ENCODE results near the gene NELFA.

The NELFA gene

GRCh38 chr4:1992468-1993168 is 16.2 kb downstream of the NELFA start:
- no peaks in the 10 kb centered on the region; the same call in 1 of the 2 replicates for H3K9me3 ChIP-seq (ENCODE audit: low read depth, low read length)
- no peak overlapping the region for H3K27ac ChIP-seq
- TF ChIP-seq FOXP2 (optimal IDR thresholded peaks at IDR 0.05; ENCODE audit: control extremely low read depth, extremely low read length, insufficient read depth), result no peak
- no peak for TF ChIP-seq POLR2AphosphoS5 (IDR thresholded peaks at IDR 0.05; ENCODE audit: borderline replicate concordance, low read depth, low read length)
- no peak for TF ChIP-seq EZH2 (IDR thresholded peaks at IDR 0.05)
- peaks cover 36% of the 10 kb centered on the region for H3K36me3 ChIP-seq (ENCODE audit: insufficient read depth, low read length)
- no peak overlapping the region for H3K4me3 ChIP-seq
- DNase-seq (ENCODE audit: low read depth, low spot score), result no peak
- no peak overlapping the region for H3K9ac ChIP-seq (ENCODE audit: insufficient read length)

- Histone ChIP-seq H3K27ac (no peak overlapping the region), H3K9me3 (ENCODE audit: low read depth, low read length) (no peaks in the 10 kb centered on the region), H3K9ac (ENCODE audit: insufficient read length) (no peak overlapping the region), H3K4me3 (no peak overlapping the region), H3K36me3 (ENCODE audit: insufficient read depth, low read length) (peaks cover 28% of the 10 kb centered on the region)
- TF ChIP-seq EZH2 (IDR thresholded peaks at IDR 0.05) (no peak), FOXP2 (optimal IDR thresholded peaks at IDR 0.05; ENCODE audit: control extremely low read depth, extremely low read length, insufficient read depth) (no peak), POLR2AphosphoS5 (IDR thresholded peaks at IDR 0.05; ENCODE audit: borderline replicate concordance, low read depth, low read length) (no peak)
- DNase-seq (ENCODE audit: low read depth, low spot score), result no peak
Observed at GRCh38 chr4:1991596-1992434, 17.0 kb downstream of the NELFA start.

GRCh38 chr4:1991087-1991486 is 17.7 kb downstream of the NELFA start:
- DNase-seq (ENCODE audit: low read depth, low spot score), result no peak
- no peak overlapping the region for H3K27ac ChIP-seq
- H3K9me3 ChIP-seq (ENCODE audit: low read depth, low read length), result no peaks in the 10 kb centered on the region
- H3K4me3 ChIP-seq, result no peak overlapping the region
- no peak overlapping the region for H3K9ac ChIP-seq (ENCODE audit: insufficient read length)
- TF ChIP-seq POLR2AphosphoS5 (IDR thresholded peaks at IDR 0.05; ENCODE audit: borderline replicate concordance, low read depth, low read length) (no peak), EZH2 (IDR thresholded peaks at IDR 0.05) (no peak), FOXP2 (optimal IDR thresholded peaks at IDR 0.05; ENCODE audit: control extremely low read depth, extremely low read length, insufficient read depth) (no peak)
- H3K36me3 ChIP-seq (ENCODE audit: insufficient read depth, low read length), result peaks cover 21% of the 10 kb centered on the region

- peaks cover 21% of the 10 kb centered on the region for H3K36me3 ChIP-seq (ENCODE audit: insufficient read depth, low read length)
- TF ChIP-seq POLR2AphosphoS5 (IDR thresholded peaks at IDR 0.05; ENCODE audit: borderline replicate concordance, low read depth, low read length) (no peak), EZH2 (IDR thresholded peaks at IDR 0.05) (no peak), FOXP2 (optimal IDR thresholded peaks at IDR 0.05; ENCODE audit: control extremely low read depth, extremely low read length, insufficient read depth) (no peak)
Observed at GRCh38 chr4:1990676-1991075, 18.1 kb downstream of the NELFA start.

GRCh38 chr4:1990348-1990645 is 18.5 kb downstream of the NELFA start:
- Histone ChIP-seq H3K36me3 (ENCODE audit: insufficient read depth, low read length) (peaks cover 22% of the 10 kb centered on the region), H3K4me3 (no peak overlapping the region), H3K9me3 (ENCODE audit: low read depth, low read length) (no peaks in the 10 kb centered on the region), H3K27ac (no peak overlapping the region), H3K9ac (ENCODE audit: insufficient read length) (no peak overlapping the region)
- DNase-seq (ENCODE audit: low read depth, low spot score), result no peak
- TF ChIP-seq FOXP2 (optimal IDR thresholded peaks at IDR 0.05; ENCODE audit: control extremely low read depth, extremely low read length, insufficient read depth) (no peak), POLR2AphosphoS5 (IDR thresholded peaks at IDR 0.05; ENCODE audit: borderline replicate concordance, low read depth, low read length) (no peak), EZH2 (IDR thresholded peaks at IDR 0.05) (no peak)

More at GRCh38 chr4:1990676-1991075, 18.1 kb downstream of the NELFA start:
- H3K27ac ChIP-seq, result no peak overlapping the region
- no peak for DNase-seq (ENCODE audit: low read depth, low spot score)
- no peaks in the 10 kb centered on the region for H3K9me3 ChIP-seq (ENCODE audit: low read depth, low read length)
- no peak overlapping the region for H3K9ac ChIP-seq (ENCODE audit: insufficient read length)
- no peak overlapping the region for H3K4me3 ChIP-seq

- peaks cover 23% of the 10 kb centered on the region for H3K36me3 ChIP-seq (ENCODE audit: insufficient read depth, low read length)
- TF ChIP-seq FOXP2 (optimal IDR thresholded peaks at IDR 0.05; ENCODE audit: control extremely low read depth, extremely low read length, insufficient read depth) (no peak), POLR2AphosphoS5 (IDR thresholded peaks at IDR 0.05; ENCODE audit: borderline replicate concordance, low read depth, low read length) (no peak), EZH2 (IDR thresholded peaks at IDR 0.05) (no peak)
Observed at GRCh38 chr4:1989533-1990347, 19.0 kb downstream of the NELFA start.

GRCh38 chr4:1988327-1988724 is 20.4 kb downstream of the NELFA start:
- Histone ChIP-seq H3K9me3 (ENCODE audit: low read depth, low read length) (no peaks in the 10 kb centered on the region), H3K4me3 (no peak overlapping the region), H3K27ac (no peak overlapping the region), H3K36me3 (ENCODE audit: insufficient read depth, low read length) (peaks cover 37% of the 10 kb centered on the region), H3K9ac (ENCODE audit: insufficient read length) (no peak overlapping the region)
- DNase-seq (ENCODE audit: low read depth, low spot score), result no peak
- TF ChIP-seq POLR2AphosphoS5 (IDR thresholded peaks at IDR 0.05; ENCODE audit: borderline replicate concordance, low read depth, low read length) (no peak), EZH2 (IDR thresholded peaks at IDR 0.05) (no peak), FOXP2 (optimal IDR thresholded peaks at IDR 0.05; ENCODE audit: control extremely low read depth, extremely low read length, insufficient read depth) (no peak)

More at GRCh38 chr4:1989533-1990347, 19.0 kb downstream of the NELFA start:
- Histone ChIP-seq H3K27ac (no peak overlapping the region), H3K9me3 (ENCODE audit: low read depth, low read length) (no peaks in the 10 kb centered on the region), H3K9ac (ENCODE audit: insufficient read length) (no peak overlapping the region), H3K4me3 (no peak overlapping the region)
- DNase-seq (ENCODE audit: low read depth, low spot score), result no peak

All from SK-N-MC (cell line).